ENCODE data around the gene MITF. TPM values are rescaled to one million over a fixed set of nuclear protein-coding genes. Genes with fewer than 3 reads are reported as not detected.

The MITF gene
- total and polyA plus RNA-seq, 4 donors, result 0.91 to 2.9 (median 2.3) TPM

GRCh38 chr3:69888040-69888942, 149.0 kb downstream of the MITF start:
- no peaks in the 10 kb centered on the region for H3K9me3 ChIP-seq (ENCODE audit: control insufficient read depth in 4 of 4, low read length in 3 of 4)
- no peak overlapping the region for H3K4me3 ChIP-seq (ENCODE audit: low read depth in 1 of 3, low read length in 3 of 3)
- no peaks in the 10 kb centered on the region for H3K27me3 ChIP-seq (ENCODE audit: control insufficient read depth in 4 of 4, insufficient read depth in 4 of 4, low read length in 3 of 4)
- 91% methylated on average over 13 of the region's 13 CpGs for WGBS
- no peak overlapping the region for H3K9ac ChIP-seq (ENCODE audit: low read depth in 1 of 2, low read length in 2 of 2)
- no peaks in the 10 kb centered on the region for H3K36me3 ChIP-seq (ENCODE audit: control insufficient read depth in 4 of 4, insufficient read depth in 3 of 4, low read depth in 1 of 4, low read length in 3 of 4)
- no peak for DNase-seq (ENCODE audit: low spot score)
- no peaks in the 10 kb centered on the region for H3K4me1 ChIP-seq (ENCODE audit: control insufficient read depth in 4 of 4, insufficient read depth in 4 of 4, low read length in 3 of 4)
- no peak overlapping the region for H3K27ac ChIP-seq (ENCODE audit: low read depth in 1 of 2, low read length in 2 of 2)
- no peak for TF ChIP-seq ZBTB33 (IDR thresholded peaks at IDR 0.05)
- no peak for TF ChIP-seq GABPA (IDR thresholded peaks at IDR 0.05 in 1 of 2, conservative IDR thresholded peaks at IDR 0.05 in 1 of 2)
- no peak for TF ChIP-seq SP1 (IDR thresholded peaks at IDR 0.05)
- no peak for TF ChIP-seq RAD21 (IDR thresholded peaks at IDR 0.05)
- no peak for TF ChIP-seq CTCF (IDR thresholded peaks at IDR 0.05; ENCODE audit: low read depth, low read length, missing input control)
- TF ChIP-seq, protein P1, sequence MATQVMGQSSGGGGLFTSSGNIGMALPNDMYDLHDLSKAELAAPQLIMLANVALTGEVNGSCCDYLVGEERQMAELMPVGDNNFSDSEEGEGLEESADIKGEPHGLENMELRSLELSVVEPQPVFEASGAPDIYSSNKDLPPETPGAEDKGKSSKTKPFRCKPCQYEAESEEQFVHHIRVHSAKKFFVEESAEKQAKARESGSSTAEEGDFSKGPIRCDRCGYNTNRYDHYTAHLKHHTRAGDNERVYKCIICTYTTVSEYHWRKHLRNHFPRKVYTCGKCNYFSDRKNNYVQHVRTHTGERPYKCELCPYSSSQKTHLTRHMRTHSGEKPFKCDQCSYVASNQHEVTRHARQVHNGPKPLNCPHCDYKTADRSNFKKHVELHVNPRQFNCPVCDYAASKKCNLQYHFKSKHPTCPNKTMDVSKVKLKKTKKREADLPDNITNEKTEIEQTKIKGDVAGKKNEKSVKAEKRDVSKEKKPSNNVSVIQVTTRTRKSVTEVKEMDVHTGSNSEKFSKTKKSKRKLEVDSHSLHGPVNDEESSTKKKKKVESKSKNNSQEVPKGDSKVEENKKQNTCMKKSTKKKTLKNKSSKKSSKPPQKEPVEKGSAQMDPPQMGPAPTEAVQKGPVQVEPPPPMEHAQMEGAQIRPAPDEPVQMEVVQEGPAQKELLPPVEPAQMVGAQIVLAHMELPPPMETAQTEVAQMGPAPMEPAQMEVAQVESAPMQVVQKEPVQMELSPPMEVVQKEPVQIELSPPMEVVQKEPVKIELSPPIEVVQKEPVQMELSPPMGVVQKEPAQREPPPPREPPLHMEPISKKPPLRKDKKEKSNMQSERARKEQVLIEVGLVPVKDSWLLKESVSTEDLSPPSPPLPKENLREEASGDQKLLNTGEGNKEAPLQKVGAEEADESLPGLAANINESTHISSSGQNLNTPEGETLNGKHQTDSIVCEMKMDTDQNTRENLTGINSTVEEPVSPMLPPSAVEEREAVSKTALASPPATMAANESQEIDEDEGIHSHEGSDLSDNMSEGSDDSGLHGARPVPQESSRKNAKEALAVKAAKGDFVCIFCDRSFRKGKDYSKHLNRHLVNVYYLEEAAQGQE (IDR thresholded peaks at IDR 0.05), result no peak
- TF ChIP-seq ATF3 (IDR thresholded peaks at IDR 0.05), result no peak
- TF ChIP-seq JUND (IDR thresholded peaks at IDR 0.05), result no peak
- TF ChIP-seq HNF4A (conservative IDR thresholded peaks at IDR 0.05), result no peak
- no peak for TF ChIP-seq EGR1 (IDR thresholded peaks at IDR 0.05; ENCODE audit: low read depth in 2 of 2)
- no peak for TF ChIP-seq FOXA2 (IDR thresholded peaks at IDR 0.05)
- no peak for TF ChIP-seq YY1 (IDR thresholded peaks at IDR 0.05)
- TF ChIP-seq FOXA1 (IDR thresholded peaks at IDR 0.05), result no peak
- no peak for TF ChIP-seq HNF4G (IDR thresholded peaks at IDR 0.05)
- TF ChIP-seq TAF1 (conservative IDR thresholded peaks at IDR 0.05), result no peak
- no peak for TF ChIP-seq NR2F2 (IDR thresholded peaks at IDR 0.05)
- TF ChIP-seq MAX (IDR thresholded peaks at IDR 0.05), result no peak
- TF ChIP-seq RXRA (IDR thresholded peaks at IDR 0.05), result no peak
